KBM-7 (cell line): ENCODE measurements around the gene CNN1.
A peak's percentile ranks its signal among the peaks of the same experiment; 100 is the strongest.

Source experiments
- DNase-seq: peaks from one replicate; pipeline ENCODE4 v3.0.0-alpha.2; 2015
- in situ Hi-C: fragments of 300-500 bp; cut with MboI; formaldehyde crosslinking; loops from 2 replicates; pipeline ENCODE4 v1.14.3; 2020; ENCODE audit warnings: low sequenced_read_pairs, low pct_unique_long_range_greater_than_20kb, mixed read lengths

Gene CNN1

DNA sequence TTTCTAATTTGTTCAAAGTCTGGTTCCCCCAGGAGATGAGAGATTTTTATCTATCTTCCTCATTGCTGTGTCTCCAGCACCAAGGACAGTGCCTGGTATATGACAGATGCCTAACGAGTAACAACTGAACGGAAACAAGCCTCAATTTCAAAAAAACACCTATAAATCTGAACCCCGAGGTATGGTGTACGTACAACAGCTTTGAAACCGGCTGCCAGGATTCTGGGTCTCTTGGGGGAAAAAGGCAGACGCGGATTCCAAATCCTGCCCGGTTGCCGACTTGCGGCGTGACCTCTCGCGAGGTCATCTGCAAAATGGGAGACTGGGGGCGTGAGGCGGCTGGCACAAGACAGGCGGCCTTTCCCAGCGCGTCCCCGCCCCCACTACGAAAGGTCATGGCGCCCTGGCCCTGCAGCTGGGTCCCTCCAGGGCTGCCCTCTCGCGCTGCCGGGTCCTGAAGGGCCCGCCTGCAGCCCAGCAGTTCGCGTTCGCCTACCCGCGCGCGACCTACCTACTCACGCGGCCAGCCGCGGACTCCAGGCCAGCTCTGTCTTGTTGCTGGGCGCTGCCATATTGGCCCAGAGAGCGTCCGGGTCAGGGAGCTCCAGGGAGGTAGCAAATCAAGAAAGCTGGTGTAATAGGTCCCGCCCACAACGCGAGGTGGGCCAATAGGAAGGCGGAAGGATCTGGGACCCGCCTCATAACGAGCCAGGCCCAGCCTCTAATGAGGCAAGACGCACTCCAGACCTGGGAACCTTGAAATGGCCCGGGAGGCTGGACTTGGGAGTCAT is 9.9 kb upstream of the CNN1 start, which contains the start of gene ECSIT:
TSS of gene ECSIT (minus strand) at position 584 of the 791 bp plus-strand sequence. CDS start 9,964 bp downstream, outside the sequence.
- peak; percentile 99 for DNase-seq
- in situ Hi-C loops = no loop called here

DNA sequence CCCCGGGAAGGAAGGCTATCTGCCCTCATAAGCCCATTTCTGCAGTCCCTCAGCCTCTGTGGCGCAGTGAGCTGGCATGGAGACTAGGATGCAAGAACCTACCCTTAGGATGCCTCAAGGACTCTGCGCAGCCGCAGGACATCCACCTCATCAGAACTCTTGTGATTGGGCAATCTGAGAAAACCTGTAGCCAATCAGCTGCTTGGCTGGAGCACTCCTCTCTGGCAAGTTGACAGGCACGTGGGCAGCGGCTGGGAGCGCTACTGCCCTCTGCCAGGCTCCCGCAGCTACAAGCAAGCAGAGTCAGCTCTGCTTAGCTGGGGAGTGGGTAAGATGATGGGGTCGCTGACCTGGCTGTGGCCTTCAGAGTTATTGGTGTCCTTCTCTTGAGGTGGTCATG is 8.2 kb upstream of the CNN1 start:
- in situ Hi-C loops = no loop called here
- peak; percentile 83 for DNase-seq

- in situ Hi-C loops = no loop called here
- peak; percentile 29 for DNase-seq
Measured at GRCh38 chr19:11534538-11534937, 4.1 kb upstream of the CNN1 start.

DNA sequence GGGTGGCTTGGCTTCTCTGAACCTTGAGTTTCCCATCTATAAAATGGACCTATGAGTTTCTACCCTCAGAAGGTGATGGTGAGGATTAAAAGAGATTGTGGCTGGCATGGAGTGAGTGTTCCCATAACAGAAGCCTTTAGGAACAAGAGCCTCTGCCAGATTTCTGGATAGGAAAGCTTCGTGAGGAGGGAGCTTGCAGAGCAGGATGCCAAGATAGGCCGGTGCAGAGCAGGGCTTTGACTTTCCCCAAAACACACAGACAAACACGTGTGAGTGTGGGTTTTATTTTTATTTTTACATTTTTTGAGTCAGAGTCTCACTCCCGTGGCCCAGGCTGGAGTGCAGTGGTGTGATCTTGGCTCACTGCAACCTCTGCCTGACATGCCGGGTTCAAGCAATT is 3.7 kb upstream of the CNN1 start:
- in situ Hi-C loops = no loop called here
- DNase-seq = peak; percentile 18

GRCh38 chr19:11535792-11536595 is 2.7 kb upstream of the CNN1 start:
- in situ Hi-C loops = no loop called here
- peak; percentile 90 for DNase-seq

- in situ Hi-C loops = no loop called here
- no peak for DNase-seq
Measured at GRCh38 chr19:11539495-11540365, 1.1 kb downstream of the CNN1 start.

- in situ Hi-C loops = no loop called here
Measured at GRCh38 chr19:11540645-11541044, 2.0 kb downstream of the CNN1 start.

GRCh38 chr19:11541238-11541637 is 2.6 kb downstream of the CNN1 start:
- no peak for DNase-seq
- in situ Hi-C loops = no loop called here

More at GRCh38 chr19:11540645-11541044, 2.0 kb downstream of the CNN1 start:
- DNase-seq = no peak

DNA sequence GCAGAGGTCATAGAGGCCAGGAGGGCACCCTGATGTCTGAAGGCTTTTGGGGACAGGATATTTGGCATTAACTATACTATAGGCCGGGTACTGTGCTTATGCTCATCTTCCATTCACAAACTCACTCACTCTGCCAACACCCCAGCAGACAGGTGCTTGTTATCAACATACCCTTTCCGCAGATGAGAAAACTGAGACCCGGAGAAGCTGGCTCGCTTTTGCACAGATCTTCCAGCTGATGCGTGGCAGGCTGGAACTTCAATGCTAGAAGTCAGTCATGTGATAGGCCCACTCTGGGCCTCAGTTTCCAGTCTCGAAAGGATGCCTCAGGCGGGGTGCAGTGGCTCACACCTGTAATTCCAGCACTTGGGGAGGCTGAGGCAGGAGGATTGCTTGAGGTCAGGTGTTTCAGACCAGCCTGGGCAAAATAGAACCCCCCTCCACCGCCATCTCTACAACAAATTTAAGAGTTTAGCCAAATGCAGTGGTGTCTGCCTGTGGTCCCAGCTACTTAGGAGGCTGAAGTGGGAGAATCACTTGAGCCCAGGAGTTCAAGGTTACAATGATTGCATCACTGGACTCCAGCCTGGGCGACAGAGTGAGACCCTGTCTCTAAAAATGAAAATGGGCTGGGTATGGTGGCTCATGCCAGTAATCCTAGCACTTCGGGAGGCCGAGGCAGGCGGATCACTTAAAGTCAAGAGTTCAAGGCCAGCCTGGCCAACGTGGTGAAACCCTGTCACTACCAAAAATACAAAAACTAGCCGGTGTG is 9.5 kb downstream of the CNN1 start:
- DNase-seq = no peak
- in situ Hi-C loops = no loop called here

- no peak for DNase-seq
- in situ Hi-C loops = no loop called here
Measured at GRCh38 chr19:11549386-11549953, 10.8 kb downstream of the CNN1 start.

DNA sequence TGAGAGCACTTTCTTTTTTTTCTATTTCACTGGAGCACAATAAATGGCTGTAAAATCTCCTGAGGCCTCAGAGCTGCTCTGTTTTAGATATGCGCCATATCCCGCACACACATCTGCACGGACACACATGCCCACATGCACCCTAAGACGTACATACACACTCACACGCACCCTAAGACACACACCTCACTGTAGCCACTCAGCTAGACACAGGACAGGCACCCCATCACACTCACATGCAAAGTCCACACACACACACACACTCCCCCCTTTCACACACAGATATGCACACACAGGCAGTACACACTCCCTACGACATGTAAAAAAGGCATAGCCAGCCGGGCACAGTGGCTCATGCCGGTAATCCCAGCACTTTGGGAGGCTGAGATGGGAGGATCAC is 11.6 kb downstream of the CNN1 start:
- in situ Hi-C loops = no loop called here
- no peak for DNase-seq

DNA sequence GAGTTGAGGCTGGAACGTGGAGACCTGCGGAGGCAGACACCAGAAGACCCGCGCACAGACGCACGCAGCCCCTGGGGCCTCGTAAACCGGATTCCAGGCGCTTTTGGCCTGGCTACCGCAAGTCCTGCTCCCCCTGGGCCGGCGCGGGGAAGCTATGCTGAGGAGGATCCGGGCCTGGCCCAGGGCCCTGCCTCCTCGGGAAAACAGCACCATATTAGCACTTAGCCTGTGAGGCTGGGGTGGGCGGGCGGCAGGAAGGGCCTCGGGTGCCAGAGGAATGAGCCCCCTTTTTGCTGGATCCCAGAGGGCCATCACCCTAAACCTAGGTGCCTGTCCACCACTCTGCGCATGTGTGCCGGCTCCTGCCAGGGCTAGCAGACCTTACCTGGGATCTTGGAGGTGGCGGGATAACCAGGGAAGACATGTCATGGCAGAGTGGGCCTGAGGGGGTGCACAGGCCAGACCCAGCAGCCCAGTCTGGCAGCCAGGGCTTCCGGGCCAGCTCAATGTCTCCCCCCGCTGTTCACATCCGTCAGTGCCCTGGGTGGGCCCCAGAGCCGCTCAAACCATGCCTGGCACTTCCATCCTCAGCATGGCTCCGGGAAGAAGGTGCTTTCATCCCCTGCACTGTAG is 13.1 kb downstream of the CNN1 start:
- DNase-seq = no peak
- in situ Hi-C loops = no loop called here

- DNase-seq = no peak
- in situ Hi-C loops = no loop called here
Measured at GRCh38 chr19:11552666-11553372, 14.2 kb downstream of the CNN1 start.

DNA sequence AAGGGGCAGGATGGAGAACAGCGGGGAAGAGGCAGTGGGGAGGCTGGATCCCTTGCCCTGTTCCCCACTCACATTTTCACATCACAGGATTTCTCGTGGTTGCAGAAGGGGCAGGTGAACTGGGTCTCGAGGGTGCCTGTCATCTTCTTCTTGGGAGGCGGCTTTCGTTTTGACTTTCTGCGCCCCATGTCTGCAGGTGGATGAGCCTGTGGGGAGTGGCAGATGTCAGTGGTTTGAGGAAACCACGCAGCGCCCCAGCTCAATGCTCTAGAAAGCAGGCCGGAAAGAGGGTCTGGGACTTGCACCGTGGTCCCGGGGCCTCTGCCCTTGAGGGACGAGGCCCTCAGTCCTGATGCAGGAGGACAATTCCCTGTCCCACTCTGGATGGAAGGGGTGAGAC is 15.5 kb downstream of the CNN1 start:
- in situ Hi-C loops = no loop called here
- no peak for DNase-seq

- DNase-seq = no peak
Measured at GRCh38 chr19:11555246-11555645, 16.6 kb downstream of the CNN1 start.

GRCh38 chr19:11556634-11557420 is 18.2 kb downstream of the CNN1 start:
- no peak for DNase-seq
- in situ Hi-C loops = no loop called here

More at GRCh38 chr19:11555246-11555645, 16.6 kb downstream of the CNN1 start:
- in situ Hi-C loops = no loop called here
